WTC11 (cell line): ENCODE measurements around the gene CEP126. TPM values are rescaled to one million over a fixed set of nuclear protein-coding genes. Genes with fewer than 3 reads are reported as not detected.

ENCODE experiments used
- ATAC-seq: fragments of 200-7000 bp; cut with Tn5 transposase; 2 replicates; pipeline ENCODE4 v1.10.0; 2021; ENCODE audit warnings: mild to moderate bottlenecking, moderate library complexity
- CTCF ChIA-PET: fragments of 300-600 bp; sonication (Branson Sonifier 250); formaldehyde crosslinking; loops from one replicate; lab custom pipeline; 2021; ENCODE audit warnings: antibody characterized with exemption; lab: Charles Lee
- POLR2A ChIA-PET: fragments of 350-600 bp; sonication (Branson Sonifier 250); formaldehyde crosslinking; loops from one replicate; lab custom pipeline; 2021; ENCODE audit warnings: antibody characterized with exemption; lab: Charles Lee
- DNase-seq: peaks from one replicate; pipeline ENCODE4 v3.0.0; 2021; ENCODE audit warnings: low spot score
- H3K27ac Mint-ChIP-seq: 2 replicates; pipeline ENCODE4 v1.8.0; 2021; ENCODE audit warnings: mixed read lengths
- H3K27me3 Mint-ChIP-seq: 2 replicates; pipeline ENCODE4 v1.8.0; 2021; ENCODE audit warnings: low read depth, mild to moderate bottlenecking, moderate library complexity, mixed read lengths
- H3K36me3 Mint-ChIP-seq: 2 replicates; pipeline ENCODE4 v1.8.0; 2021; ENCODE audit warnings: mixed read lengths
- H3K4me1 Mint-ChIP-seq: 2 replicates; pipeline ENCODE4 v1.8.0; 2022; ENCODE audit warnings: mixed read lengths
- H3K4me3 Mint-ChIP-seq: 2 replicates; pipeline ENCODE4 v1.8.0; 2021; ENCODE audit warnings: mild to moderate bottlenecking, moderate library complexity, mixed read lengths
- H3K9me3 Mint-ChIP-seq: 2 replicates; pipeline ENCODE4 v1.8.0; 2021; ENCODE audit warnings: mixed read lengths
- ATF1 ChIP-seq: sonication (generic); formaldehyde crosslinking; IDR thresholded peaks from 2 replicates; pipeline ENCODE4 v1.8.1; 2023; ENCODE audit warnings: mild to moderate bottlenecking, moderate library complexity, missing genetic modification reagents
- FOXK1 ChIP-seq: sonication (generic); formaldehyde crosslinking; IDR thresholded peaks from 2 replicates; pipeline ENCODE4 v1.8.0; 2022; ENCODE audit warnings: mild to moderate bottlenecking, moderate library complexity, missing genetic modification reagents
- GRHL2 ChIP-seq: fragments of 250-450 bp; sonication (Bioruptor Pico); IDR thresholded peaks from 2 replicates; pipeline ENCODE4 v1.8.0; 2022; ENCODE audit warnings: mild to moderate bottlenecking, moderate library complexity; ENCODE audit not compliant: insufficient replicate concordance, severe bottlenecking
- HMGXB4 ChIP-seq: sonication (generic); formaldehyde crosslinking; IDR thresholded peaks from 2 replicates; pipeline ENCODE4 v1.8.1; 2023; ENCODE audit warnings: mild to moderate bottlenecking, moderate library complexity, missing genetic modification reagents
- IRF2 ChIP-seq: sonication (generic); formaldehyde crosslinking; IDR thresholded peaks from 2 replicates; pipeline ENCODE4 v1.8.0; 2022; ENCODE audit warnings: low read depth, missing genetic modification reagents, borderline replicate concordance
- JAZF1 ChIP-seq: fragments of 250-450 bp; sonication (Bioruptor Pico); IDR thresholded peaks from 2 replicates; pipeline ENCODE4 v1.9.0; 2021; ENCODE audit warnings: moderate library complexity, mild to moderate bottlenecking, inconsistent platforms
- MAX ChIP-seq: sonication (generic); formaldehyde crosslinking; IDR thresholded peaks from 2 replicates; pipeline ENCODE4 v1.8.0; 2022; ENCODE audit warnings: mild to moderate bottlenecking, missing genetic modification reagents
- MXD4 ChIP-seq: fragments of 250-450 bp; sonication (Bioruptor Pico); IDR thresholded peaks from 2 replicates; pipeline ENCODE4 v1.8.0; 2021; ENCODE audit warnings: mild to moderate bottlenecking, moderate library complexity, borderline replicate concordance
- OVOL2 ChIP-seq: fragments of 250-450 bp; sonication (Bioruptor Pico); IDR thresholded peaks from 2 replicates; pipeline ENCODE4 v1.9.0; 2021; ENCODE audit warnings: mild to moderate bottlenecking, borderline replicate concordance
- RORB ChIP-seq: fragments of 250-450 bp; sonication (Bioruptor Pico); IDR thresholded peaks from 2 replicates; pipeline ENCODE4 v1.9.0; 2021; ENCODE audit warnings: mild to moderate bottlenecking
- TCF7 ChIP-seq: sonication (generic); formaldehyde crosslinking; IDR thresholded peaks from 2 replicates; pipeline ENCODE4 v1.8.0; 2022; ENCODE audit warnings: mild to moderate bottlenecking, low read depth, missing genetic modification reagents, moderate library complexity
- TP53 ChIP-seq: sonication (generic); formaldehyde crosslinking; IDR thresholded peaks from 2 replicates; pipeline ENCODE4 v1.8.1; 2023; ENCODE audit warnings: mild to moderate bottlenecking, missing genetic modification reagents
- ZBTB21 ChIP-seq: sonication (generic); formaldehyde crosslinking; IDR thresholded peaks from 2 replicates; pipeline ENCODE4 v1.8.1; 2023; ENCODE audit warnings: mild to moderate bottlenecking, missing genetic modification reagents, borderline replicate concordance
- ZNF532 ChIP-seq: fragments of 250-450 bp; sonication (Bioruptor Pico); IDR thresholded peaks from 2 replicates; pipeline ENCODE4 v1.9.0; 2021; ENCODE audit warnings: mild to moderate bottlenecking, borderline replicate concordance
- ZNF671 ChIP-seq: fragments of 250-450 bp; sonication (Bioruptor Pico); IDR thresholded peaks from 2 replicates; pipeline ENCODE4 v1.8.0; 2021; ENCODE audit warnings: mild to moderate bottlenecking
- total RNA-seq: library from RNA; stranded (reverse); gene quantifications from 3 replicates; pipeline ENCODE4 v1.2.3, GENCODE V29; 2021
- TF ChIP-seq, protein P1 (sequence below): sonication (generic); formaldehyde crosslinking; IDR thresholded peaks from 2 replicates; pipeline ENCODE4 v1.8.1; 2022; ENCODE audit warnings: low read depth, missing genetic modification reagents, borderline replicate concordance
- TF ChIP-seq, protein P2 (sequence below): fragments of 250-450 bp; sonication (Bioruptor Pico); IDR thresholded peaks from 2 replicates; pipeline ENCODE4 v1.9.0; 2021; ENCODE audit warnings: mild to moderate bottlenecking
- TF ChIP-seq, protein P3 (sequence below): sonication (generic); formaldehyde crosslinking; IDR thresholded peaks from 2 replicates; pipeline ENCODE4 v1.8.1; 2023; ENCODE audit warnings: mild to moderate bottlenecking, missing genetic modification reagents
- TF ChIP-seq, protein P4 (sequence below): sonication (generic); formaldehyde crosslinking; IDR thresholded peaks from 2 replicates; pipeline ENCODE4 v1.8.0; 2022; ENCODE audit warnings: mild to moderate bottlenecking, missing genetic modification reagents

CEP126 gene
- total RNA-seq, 1 experiment from 2014 or later = 2.4 TPM

- no peak for DNase-seq
- no peak overlapping the region for H3K27ac Mint-ChIP-seq
- TF ChIP-seq, protein P1, sequence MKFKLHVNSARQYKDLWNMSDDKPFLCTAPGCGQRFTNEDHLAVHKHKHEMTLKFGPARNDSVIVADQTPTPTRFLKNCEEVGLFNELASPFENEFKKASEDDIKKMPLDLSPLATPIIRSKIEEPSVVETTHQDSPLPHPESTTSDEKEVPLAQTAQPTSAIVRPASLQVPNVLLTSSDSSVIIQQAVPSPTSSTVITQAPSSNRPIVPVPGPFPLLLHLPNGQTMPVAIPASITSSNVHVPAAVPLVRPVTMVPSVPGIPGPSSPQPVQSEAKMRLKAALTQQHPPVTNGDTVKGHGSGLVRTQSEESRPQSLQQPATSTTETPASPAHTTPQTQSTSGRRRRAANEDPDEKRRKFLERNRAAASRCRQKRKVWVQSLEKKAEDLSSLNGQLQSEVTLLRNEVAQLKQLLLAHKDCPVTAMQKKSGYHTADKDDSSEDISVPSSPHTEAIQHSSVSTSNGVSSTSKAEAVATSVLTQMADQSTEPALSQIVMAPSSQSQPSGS (CRISPR knock-in tag) = no peak
- no peak for TF ChIP-seq GRHL2
- TF ChIP-seq MAX (CRISPR knock-in tag) = no peak
- no peak for TF ChIP-seq ATF1
- TF ChIP-seq MXD4 (CRISPR knock-in tag) = no peak
- TF ChIP-seq, protein P2, sequence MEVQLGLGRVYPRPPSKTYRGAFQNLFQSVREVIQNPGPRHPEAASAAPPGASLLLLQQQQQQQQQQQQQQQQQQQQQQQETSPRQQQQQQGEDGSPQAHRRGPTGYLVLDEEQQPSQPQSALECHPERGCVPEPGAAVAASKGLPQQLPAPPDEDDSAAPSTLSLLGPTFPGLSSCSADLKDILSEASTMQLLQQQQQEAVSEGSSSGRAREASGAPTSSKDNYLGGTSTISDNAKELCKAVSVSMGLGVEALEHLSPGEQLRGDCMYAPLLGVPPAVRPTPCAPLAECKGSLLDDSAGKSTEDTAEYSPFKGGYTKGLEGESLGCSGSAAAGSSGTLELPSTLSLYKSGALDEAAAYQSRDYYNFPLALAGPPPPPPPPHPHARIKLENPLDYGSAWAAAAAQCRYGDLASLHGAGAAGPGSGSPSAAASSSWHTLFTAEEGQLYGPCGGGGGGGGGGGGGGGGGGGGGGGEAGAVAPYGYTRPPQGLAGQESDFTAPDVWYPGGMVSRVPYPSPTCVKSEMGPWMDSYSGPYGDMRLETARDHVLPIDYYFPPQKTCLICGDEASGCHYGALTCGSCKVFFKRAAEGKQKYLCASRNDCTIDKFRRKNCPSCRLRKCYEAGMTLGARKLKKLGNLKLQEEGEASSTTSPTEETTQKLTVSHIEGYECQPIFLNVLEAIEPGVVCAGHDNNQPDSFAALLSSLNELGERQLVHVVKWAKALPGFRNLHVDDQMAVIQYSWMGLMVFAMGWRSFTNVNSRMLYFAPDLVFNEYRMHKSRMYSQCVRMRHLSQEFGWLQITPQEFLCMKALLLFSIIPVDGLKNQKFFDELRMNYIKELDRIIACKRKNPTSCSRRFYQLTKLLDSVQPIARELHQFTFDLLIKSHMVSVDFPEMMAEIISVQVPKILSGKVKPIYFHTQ = no peak
- H3K27me3 Mint-ChIP-seq = no peaks in the 10 kb centered on the region
- ChIA-PET CTCF (no interaction called here), POLR2A (no interaction called here)
- no peak overlapping the region for H3K4me3 Mint-ChIP-seq
- no peak for ATAC-seq
- H3K4me1 Mint-ChIP-seq = no peaks in the 10 kb centered on the region
- H3K9me3 Mint-ChIP-seq = peaks cover 4% of the 10 kb centered on the region; the same call in 1 of the 2 replicates
- H3K36me3 Mint-ChIP-seq = no peaks in the 10 kb centered on the region
These were observed 16.9 kb downstream of the CEP126 start for GRCh38 chr11:101931692-101932091.

DNA sequence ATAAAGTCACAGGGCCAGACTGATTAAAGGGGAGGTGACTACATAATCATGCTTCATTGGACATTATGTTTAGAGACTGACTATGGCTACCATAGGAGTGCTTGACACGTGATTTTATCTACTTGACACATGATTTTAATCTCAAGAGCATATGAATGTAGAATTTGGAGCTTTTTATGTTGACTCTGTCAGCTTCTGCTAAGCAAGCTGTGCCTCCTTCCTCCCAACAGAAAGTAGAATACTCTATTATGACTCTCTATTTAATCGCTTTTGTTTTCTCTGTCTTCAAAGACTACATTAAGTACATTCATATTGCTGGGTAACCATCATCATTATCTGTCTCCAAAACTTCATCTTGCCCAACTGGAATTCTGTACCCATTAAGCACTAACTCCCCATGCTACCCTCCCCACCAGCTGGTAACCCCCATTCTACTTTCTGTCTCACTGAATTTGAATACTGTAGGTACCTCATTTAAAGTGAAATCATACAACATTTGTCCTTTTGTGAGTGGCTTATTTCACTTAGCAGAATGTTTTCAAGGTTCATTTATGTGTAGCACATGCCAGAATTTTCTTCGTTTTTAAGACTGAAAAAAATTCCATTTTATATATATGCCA, 26.2 kb downstream of the CEP126 start:
- ChIA-PET POLR2A (no interaction called here), CTCF (interaction anchor here (1.0 kb wide), 1 partner anchor 61 kb away, joined by 3 read pairs; no protein-coding TSS in a partner anchor)
- Mint-ChIP-seq H3K36me3 (no peaks in the 10 kb centered on the region), H3K4me3 (no peak overlapping the region), H3K27me3 (no peaks in the 10 kb centered on the region), H3K4me1 (no peaks in the 10 kb centered on the region), H3K27ac (no peak overlapping the region), H3K9me3 (no peaks in the 10 kb centered on the region)
- TF ChIP-seq JAZF1 (CRISPR knock-in tag) (no peak), FOXK1 (no peak), IRF2 (no peak), ZNF532 (CRISPR knock-in tag) (no peak)
- ATAC-seq = no peak
- DNase-seq = no peak

DNA sequence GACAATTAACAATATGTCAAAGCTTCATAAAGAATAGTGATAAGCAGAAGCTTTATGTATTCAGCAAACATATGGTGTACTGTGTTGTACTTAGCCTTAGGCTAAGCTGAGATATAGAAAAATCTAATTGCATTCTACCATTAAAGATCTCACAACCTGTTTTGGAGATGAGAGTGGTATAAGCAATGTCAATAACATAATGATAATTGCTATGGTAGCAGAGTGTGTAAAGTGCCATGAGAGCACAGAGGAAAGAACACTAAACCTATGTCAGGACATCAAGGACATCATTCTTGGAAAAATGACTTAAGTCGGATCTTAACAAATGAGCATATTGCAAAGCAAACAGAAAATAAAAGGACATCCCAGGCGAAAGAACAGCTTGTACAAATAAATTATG, 30.1 kb downstream of the CEP126 start:
- Mint-ChIP-seq H3K36me3 (no peaks in the 10 kb centered on the region), H3K4me1 (no peaks in the 10 kb centered on the region), H3K27ac (no peak overlapping the region), H3K9me3 (no peaks in the 10 kb centered on the region), H3K4me3 (no peak overlapping the region), H3K27me3 (no peaks in the 10 kb centered on the region)
- DNase-seq (no peak), ATAC-seq (no peak)
- ChIA-PET POLR2A (no interaction called here), CTCF (interaction anchor here (1.5 to 2.1 kb wide), 2 partner anchors 15 to 63 kb away, joined by 3 to 10 read pairs; no protein-coding TSS in a partner anchor)
- TF ChIP-seq OVOL2 (CRISPR knock-in tag) (no peak), TP53 (CRISPR knock-in tag) (no peak), HMGXB4 (no peak), TCF7 (no peak), ZNF671 (CRISPR knock-in tag) (no peak), ZBTB21 (no peak), RORB (CRISPR knock-in tag) (no peak)
- TF ChIP-seq, protein P3, sequence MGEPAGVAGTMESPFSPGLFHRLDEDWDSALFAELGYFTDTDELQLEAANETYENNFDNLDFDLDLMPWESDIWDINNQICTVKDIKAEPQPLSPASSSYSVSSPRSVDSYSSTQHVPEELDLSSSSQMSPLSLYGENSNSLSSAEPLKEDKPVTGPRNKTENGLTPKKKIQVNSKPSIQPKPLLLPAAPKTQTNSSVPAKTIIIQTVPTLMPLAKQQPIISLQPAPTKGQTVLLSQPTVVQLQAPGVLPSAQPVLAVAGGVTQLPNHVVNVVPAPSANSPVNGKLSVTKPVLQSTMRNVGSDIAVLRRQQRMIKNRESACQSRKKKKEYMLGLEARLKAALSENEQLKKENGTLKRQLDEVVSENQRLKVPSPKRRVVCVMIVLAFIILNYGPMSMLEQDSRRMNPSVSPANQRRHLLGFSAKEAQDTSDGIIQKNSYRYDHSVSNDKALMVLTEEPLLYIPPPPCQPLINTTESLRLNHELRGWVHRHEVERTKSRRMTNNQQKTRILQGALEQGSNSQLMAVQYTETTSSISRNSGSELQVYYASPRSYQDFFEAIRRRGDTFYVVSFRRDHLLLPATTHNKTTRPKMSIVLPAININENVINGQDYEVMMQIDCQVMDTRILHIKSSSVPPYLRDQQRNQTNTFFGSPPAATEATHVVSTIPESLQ (CRISPR knock-in tag) = no peak
- TF ChIP-seq, protein P4, sequence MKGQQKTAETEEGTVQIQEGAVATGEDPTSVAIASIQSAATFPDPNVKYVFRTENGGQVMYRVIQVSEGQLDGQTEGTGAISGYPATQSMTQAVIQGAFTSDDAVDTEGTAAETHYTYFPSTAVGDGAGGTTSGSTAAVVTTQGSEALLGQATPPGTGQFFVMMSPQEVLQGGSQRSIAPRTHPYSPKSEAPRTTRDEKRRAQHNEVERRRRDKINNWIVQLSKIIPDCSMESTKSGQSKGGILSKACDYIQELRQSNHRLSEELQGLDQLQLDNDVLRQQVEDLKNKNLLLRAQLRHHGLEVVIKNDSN (CRISPR knock-in tag) = no peak
